PC-3 (cell line): ENCODE measurements around the gene GNAT2.

Experiments
- CTCF ChIP-seq: fragments of 300-600 bp; sonication (generic); conservative IDR thresholded peaks from 2 replicates; pipeline ENCODE4 v1.5.1; 2017; ENCODE audit warnings: antibody characterized with exemption, low read depth, mild to moderate bottlenecking, low read length
- EZH2 ChIP-seq: fragments of 300-600 bp; sonication (generic); IDR thresholded peaks from one replicate; pipeline ENCODE4 v1.6.1; 2017; ENCODE audit warnings: antibody characterized with exemption, mild to moderate bottlenecking, low read length; ENCODE audit not compliant: unreplicated experiment
- EZH2phosphoT487 ChIP-seq: fragments of 300-600 bp; sonication (generic); IDR thresholded peaks from 2 replicates; pipeline ENCODE4 v1.6.1; 2018; ENCODE audit warnings: mild to moderate bottlenecking, antibody characterized with exemption, low read length, borderline replicate concordance

- TF ChIP-seq CTCF (no peak), EZH2phosphoT487 (no peak), EZH2 (no peak)
Observed at GRCh38 chr1:109603229-109603628, 16.2 kb downstream of the GNAT2 start.
